ENCODE results near the gene RSKR. TPM values are rescaled to one million over a fixed set of nuclear protein-coding genes. Genes with fewer than 3 reads are reported as not detected.

Gene RSKR
- total and polyA plus RNA-seq, 2 experiments from 2014 or later: 7.5 to 38.8 TPM

GRCh38 chr17:28622186-28622585 lies 8.2 kb upstream of the RSKR start (continued):
- TF ChIP-seq, protein P1, sequence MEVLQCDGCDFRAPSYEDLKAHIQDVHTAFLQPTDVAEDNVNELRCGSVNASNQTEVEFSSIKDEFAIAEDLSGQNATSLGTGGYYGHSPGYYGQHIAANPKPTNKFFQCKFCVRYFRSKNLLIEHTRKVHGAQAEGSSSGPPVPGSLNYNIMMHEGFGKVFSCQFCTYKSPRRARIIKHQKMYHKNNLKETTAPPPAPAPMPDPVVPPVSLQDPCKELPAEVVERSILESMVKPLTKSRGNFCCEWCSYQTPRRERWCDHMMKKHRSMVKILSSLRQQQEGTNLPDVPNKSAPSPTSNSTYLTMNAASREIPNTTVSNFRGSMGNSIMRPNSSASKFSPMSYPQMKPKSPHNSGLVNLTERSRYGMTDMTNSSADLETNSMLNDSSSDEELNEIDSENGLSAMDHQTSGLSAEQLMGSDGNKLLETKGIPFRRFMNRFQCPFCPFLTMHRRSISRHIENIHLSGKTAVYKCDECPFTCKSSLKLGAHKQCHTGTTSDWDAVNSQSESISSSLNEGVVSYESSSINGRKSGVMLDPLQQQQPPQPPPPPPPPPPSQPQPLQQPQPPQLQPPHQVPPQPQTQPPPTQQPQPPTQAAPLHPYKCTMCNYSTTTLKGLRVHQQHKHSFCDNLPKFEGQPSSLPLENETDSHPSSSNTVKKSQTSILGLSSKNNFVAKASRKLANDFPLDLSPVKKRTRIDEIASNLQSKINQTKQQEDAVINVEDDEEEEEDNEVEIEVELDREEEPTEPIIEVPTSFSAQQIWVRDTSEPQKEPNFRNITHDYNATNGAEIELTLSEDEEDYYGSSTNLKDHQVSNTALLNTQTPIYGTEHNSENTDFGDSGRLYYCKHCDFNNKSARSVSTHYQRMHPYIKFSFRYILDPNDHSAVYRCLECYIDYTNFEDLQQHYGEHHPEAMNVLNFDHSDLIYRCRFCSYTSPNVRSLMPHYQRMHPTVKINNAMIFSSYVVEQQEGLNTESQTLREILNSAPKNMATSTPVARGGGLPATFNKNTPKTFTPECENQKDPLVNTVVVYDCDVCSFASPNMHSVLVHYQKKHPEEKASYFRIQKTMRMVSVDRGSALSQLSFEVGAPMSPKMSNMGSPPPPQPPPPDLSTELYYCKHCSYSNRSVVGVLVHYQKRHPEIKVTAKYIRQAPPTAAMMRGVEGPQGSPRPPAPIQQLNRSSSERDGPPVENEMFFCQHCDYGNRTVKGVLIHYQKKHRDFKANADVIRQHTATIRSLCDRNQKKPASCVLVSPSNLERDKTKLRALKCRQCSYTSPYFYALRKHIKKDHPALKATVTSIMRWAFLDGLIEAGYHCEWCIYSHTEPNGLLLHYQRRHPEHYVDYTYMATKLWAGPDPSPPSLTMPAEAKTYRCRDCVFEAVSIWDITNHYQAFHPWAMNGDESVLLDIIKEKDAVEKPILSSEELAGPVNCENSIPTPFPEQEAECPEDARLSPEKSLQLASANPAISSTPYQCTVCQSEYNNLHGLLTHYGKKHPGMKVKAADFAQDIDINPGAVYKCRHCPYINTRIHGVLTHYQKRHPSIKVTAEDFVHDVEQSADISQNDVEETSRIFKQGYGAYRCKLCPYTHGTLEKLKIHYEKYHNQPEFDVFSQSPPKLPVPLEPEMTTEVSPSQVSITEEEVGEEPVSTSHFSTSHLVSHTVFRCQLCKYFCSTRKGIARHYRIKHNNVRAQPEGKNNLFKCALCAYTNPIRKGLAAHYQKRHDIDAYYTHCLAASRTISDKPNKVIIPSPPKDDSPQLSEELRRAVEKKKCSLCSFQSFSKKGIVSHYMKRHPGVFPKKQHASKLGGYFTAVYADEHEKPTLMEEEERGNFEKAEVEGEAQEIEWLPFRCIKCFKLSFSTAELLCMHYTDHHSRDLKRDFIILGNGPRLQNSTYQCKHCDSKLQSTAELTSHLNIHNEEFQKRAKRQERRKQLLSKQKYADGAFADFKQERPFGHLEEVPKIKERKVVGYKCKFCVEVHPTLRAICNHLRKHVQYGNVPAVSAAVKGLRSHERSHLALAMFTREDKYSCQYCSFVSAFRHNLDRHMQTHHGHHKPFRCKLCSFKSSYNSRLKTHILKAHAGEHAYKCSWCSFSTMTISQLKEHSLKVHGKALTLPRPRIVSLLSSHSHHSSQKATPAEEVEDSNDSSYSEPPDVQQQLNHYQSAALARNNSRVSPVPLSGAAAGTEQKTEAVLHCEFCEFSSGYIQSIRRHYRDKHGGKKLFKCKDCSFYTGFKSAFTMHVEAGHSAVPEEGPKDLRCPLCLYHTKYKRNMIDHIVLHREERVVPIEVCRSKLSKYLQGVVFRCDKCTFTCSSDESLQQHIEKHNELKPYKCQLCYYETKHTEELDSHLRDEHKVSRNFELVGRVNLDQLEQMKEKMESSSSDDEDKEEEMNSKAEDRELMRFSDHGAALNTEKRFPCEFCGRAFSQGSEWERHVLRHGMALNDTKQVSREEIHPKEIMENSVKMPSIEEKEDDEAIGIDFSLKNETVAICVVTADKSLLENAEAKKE (CRISPR knock-in tag; IDR thresholded peaks at IDR 0.05): no peak
- TF ChIP-seq EZH2phosphoT487 (IDR thresholded peaks at IDR 0.05; ENCODE audit: unreplicated experiment) (no peak), CREB1 (CRISPR knock-in tag; IDR thresholded peaks at IDR 0.05; ENCODE audit: low read depth) (no peak), NANOG (IDR thresholded peaks at IDR 0.05; ENCODE audit: borderline replicate concordance) (no peak), POLR2AphosphoS5 (IDR thresholded peaks at IDR 0.05; ENCODE audit: low read depth) (no peak)

DNA sequence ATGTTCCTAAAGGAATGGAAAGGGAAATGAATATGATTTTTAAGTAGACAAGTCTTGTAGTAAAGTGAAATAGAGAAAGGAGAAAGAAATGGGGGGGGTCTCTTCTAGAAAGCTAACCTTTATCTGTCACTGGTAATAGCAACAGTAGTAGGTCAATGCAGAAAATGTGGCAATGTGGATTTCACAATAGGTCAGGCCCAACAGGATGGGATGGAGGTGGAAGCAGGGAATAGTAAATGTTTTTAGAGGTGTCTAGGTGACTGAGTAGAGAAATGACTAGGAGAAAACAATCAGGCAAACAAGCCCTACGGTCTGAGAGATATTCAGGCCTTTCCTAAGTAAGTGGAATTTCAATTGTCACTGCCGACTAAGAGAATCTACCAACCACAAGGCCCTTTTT lies 6.0 kb upstream of the RSKR start:
- Mint-ChIP-seq H3K36me3 (ENCODE audit: low read depth) (peaks cover 97% of the 10 kb centered on the region), H3K4me3 (no peak overlapping the region), H3K27me3 (ENCODE audit: insufficient read depth, low read depth, poor library complexity) (peaks cover 2% of the 10 kb centered on the region), H3K27ac (no peak overlapping the region), H3K4me1 (no peaks in the 10 kb centered on the region), H3K9me3 (no peaks in the 10 kb centered on the region)
- H3K9me2 ChIP-seq (ENCODE audit: insufficient read depth): no peaks in the 10 kb centered on the region
- H3K36me3 ChIP-seq (ENCODE audit: insufficient read depth): peaks cover 95% of the 10 kb centered on the region
- DNase-seq (ENCODE audit: low spot score) (no peak), ATAC-seq (no peak)
- peaks cover 6% of the 10 kb centered on the region for H3F3A ChIP-seq (replicated peaks; ENCODE audit: low read depth)
- H3K4me1 ChIP-seq (ENCODE audit: insufficient read depth): no peaks in the 10 kb centered on the region
- no peak overlapping the region for H3K4me2 ChIP-seq
- no peak overlapping the region for H3K27ac ChIP-seq (ENCODE audit: low read depth)
- no peaks in the 10 kb centered on the region for H3K27me3 ChIP-seq (ENCODE audit: insufficient read depth)
- H4K20me1 ChIP-seq (replicated peaks; ENCODE audit: insufficient read depth): peaks cover 39% of the 10 kb centered on the region
- H3K79me2 ChIP-seq (replicated peaks; ENCODE audit: insufficient read depth): no peaks in the 10 kb centered on the region
- H2AFZ ChIP-seq: no peak overlapping the region
- H3K4me3 ChIP-seq: no peak overlapping the region
- TF ChIP-seq EZH2 (IDR thresholded peaks at IDR 0.05; ENCODE audit: low read depth, unreplicated experiment) (no peak), EZH2phosphoT487 (IDR thresholded peaks at IDR 0.05; ENCODE audit: unreplicated experiment) (no peak), NANOG (IDR thresholded peaks at IDR 0.05; ENCODE audit: borderline replicate concordance) (no peak), POLR2AphosphoS5 (IDR thresholded peaks at IDR 0.05; ENCODE audit: low read depth) (no peak)
- TF ChIP-seq, protein P2, sequence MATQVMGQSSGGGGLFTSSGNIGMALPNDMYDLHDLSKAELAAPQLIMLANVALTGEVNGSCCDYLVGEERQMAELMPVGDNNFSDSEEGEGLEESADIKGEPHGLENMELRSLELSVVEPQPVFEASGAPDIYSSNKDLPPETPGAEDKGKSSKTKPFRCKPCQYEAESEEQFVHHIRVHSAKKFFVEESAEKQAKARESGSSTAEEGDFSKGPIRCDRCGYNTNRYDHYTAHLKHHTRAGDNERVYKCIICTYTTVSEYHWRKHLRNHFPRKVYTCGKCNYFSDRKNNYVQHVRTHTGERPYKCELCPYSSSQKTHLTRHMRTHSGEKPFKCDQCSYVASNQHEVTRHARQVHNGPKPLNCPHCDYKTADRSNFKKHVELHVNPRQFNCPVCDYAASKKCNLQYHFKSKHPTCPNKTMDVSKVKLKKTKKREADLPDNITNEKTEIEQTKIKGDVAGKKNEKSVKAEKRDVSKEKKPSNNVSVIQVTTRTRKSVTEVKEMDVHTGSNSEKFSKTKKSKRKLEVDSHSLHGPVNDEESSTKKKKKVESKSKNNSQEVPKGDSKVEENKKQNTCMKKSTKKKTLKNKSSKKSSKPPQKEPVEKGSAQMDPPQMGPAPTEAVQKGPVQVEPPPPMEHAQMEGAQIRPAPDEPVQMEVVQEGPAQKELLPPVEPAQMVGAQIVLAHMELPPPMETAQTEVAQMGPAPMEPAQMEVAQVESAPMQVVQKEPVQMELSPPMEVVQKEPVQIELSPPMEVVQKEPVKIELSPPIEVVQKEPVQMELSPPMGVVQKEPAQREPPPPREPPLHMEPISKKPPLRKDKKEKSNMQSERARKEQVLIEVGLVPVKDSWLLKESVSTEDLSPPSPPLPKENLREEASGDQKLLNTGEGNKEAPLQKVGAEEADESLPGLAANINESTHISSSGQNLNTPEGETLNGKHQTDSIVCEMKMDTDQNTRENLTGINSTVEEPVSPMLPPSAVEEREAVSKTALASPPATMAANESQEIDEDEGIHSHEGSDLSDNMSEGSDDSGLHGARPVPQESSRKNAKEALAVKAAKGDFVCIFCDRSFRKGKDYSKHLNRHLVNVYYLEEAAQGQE (IDR thresholded peaks at IDR 0.05; ENCODE audit: unreplicated experiment): no peak
